Nephron progenitor cell (in vitro differentiated cells): Measurements from ENCODE around the gene GSTT2B.
A peak's percentile ranks its signal among the peaks of the same experiment; 100 is the strongest.
"Not testable (repeated sequence)": the region's sequence is repeated elsewhere in the genome, so short reads cannot be mapped to it uniquely, and the experiment has no call there.

Source experiments
- DNase-seq: peaks from one replicate; pipeline ENCODE4 v3.0.0; 2021
- H3K27ac Mint-ChIP-seq: 2 replicates; pipeline ENCODE4 v1.8.0; 2021; ENCODE audit warnings: mild to moderate bottlenecking, moderate library complexity, mixed read lengths
- H3K27me3 Mint-ChIP-seq: 2 replicates; pipeline ENCODE4 v1.8.0; 2021; ENCODE audit warnings: mild to moderate bottlenecking, low read depth, mixed read lengths; ENCODE audit not compliant: poor library complexity
- H3K36me3 Mint-ChIP-seq: 2 replicates; pipeline ENCODE4 v1.8.0; 2021; ENCODE audit warnings: low read depth, mixed read lengths
- H3K4me1 Mint-ChIP-seq: 2 replicates; pipeline ENCODE4 v1.8.0; 2021; ENCODE audit warnings: mixed read lengths
- H3K4me3 Mint-ChIP-seq: 2 replicates; pipeline ENCODE4 v1.8.0; 2021; ENCODE audit warnings: mild to moderate bottlenecking, moderate library complexity, mixed read lengths
- H3K9me3 Mint-ChIP-seq: 2 replicates; pipeline ENCODE4 v1.8.0; 2021; ENCODE audit warnings: mild to moderate bottlenecking, moderate library complexity, mixed read lengths
- CTCF ChIP-seq: fragments of 200-600 bp; sonication (generic); IDR thresholded peaks from 2 replicates; pipeline ENCODE4 v1.5.0; 2021; ENCODE audit warnings: antibody characterized with exemption

GSTT2B gene

DNA sequence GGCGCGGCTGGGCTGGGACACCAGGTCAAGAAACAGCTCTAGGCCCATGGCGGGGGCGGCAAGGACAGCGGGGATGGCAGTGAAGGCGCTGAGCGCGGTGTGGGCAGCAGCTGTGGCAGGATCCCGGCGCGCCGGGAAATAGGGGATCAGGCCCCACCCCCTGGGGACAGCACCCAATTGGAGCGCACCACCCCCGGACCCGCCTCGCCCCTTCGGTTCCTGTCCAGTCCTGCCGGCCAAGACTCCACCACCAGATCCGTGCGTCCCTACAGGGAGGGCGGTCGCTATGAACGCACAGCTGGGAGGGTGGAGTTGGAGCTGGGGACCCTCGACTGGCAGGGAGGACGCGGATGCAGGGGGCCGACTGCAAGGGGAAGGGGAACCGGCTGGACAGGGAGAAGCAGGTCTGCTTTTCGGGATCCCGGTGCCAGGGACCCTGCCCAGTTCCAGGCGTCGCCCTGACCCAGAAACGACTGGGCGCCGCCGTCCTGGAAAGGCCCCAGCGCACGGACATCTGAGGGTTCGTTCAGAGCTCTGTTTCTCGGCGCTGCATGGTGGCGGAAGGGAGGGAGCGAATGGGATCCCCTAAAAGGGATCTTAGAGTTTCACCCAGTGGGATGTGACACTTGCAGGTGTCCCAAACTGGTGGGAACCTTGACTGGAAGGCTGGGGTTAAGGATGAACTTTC is at the start of gene GSTT2B:
TSS of gene GSTT2B (minus strand) at position 112 of the 688 bp plus-strand sequence. CDS start at position 48, 64 bp downstream.
- not testable (repeated sequence) for H3K36me3 Mint-ChIP-seq, H3K4me3 Mint-ChIP-seq, DNase-seq, H3K27ac Mint-ChIP-seq, H3K27me3 Mint-ChIP-seq, H3K4me1 Mint-ChIP-seq, H3K9me3 Mint-ChIP-seq

DNA sequence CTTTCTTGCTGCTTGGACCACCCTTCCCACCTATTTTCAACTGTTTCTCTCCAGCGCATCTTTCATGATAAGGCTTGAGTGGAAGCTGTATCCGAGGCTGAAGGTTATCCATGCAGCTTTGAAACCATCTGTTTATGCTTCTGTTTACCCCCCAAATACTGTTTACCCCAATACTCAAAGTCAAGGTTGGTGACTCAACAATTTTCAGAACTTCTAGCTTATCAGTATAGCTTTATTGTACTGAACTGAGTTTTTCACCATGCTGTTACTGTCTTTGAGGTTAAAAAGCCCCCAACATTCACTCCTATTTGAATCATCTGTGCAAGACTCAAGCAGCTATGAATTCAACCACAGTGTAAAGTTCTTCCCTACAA is 49.0 kb upstream of the GSTT2B start:
- Mint-ChIP-seq H3K36me3 (peaks cover 12% of the 10 kb centered on the region), H3K27ac (peak overlapping the region; percentile 60), H3K9me3 (no peaks in the 10 kb centered on the region), H3K4me1 (peaks cover 26% of the 10 kb centered on the region), H3K4me3 (peak overlapping the region; percentile 65), H3K27me3 (peaks cover 11% of the 10 kb centered on the region)
- no peak for TF ChIP-seq CTCF
- DNase-seq: no peak

DNA sequence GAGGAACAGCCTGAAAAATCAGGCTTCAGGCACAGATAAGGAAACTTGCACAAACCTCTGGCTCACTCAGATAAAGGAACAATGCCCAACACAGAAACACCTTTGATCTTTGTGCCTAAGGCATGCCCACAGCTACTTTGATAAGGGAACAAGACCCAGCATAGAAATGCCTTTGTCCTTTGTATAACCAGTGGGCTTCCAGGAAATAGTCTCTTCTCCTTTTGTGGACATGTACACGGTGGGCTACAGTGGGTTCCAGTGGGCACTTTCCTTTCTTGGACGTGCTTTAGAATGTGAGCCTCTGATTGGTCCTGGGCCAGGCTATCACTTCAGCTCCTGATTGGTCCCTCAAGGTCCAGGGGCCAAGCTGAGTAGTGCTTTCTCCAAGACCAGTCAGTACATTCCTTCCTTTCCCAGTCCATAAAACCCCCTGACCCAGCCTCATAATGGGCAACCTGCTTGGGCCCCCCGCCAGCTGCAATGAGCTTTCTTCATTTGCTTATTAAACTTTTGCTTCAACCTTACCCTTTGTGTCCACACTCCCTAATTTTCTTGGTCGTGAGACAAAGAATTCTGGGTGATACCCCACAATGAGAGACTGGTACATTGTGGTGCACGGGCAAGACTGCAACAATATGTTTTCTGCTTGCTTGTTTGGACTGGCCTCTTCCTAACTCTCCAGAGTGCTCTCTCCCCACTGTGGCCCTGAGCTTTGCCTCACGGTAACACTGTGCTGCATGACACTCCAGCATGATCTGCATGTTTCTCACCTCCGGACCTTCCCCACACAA is 48.4 kb upstream of the GSTT2B start:
- no peak for TF ChIP-seq CTCF
- peaks cover 22% of the 10 kb centered on the region for H3K4me1 Mint-ChIP-seq
- no peaks in the 10 kb centered on the region for H3K9me3 Mint-ChIP-seq
- H3K27me3 Mint-ChIP-seq: peaks cover 11% of the 10 kb centered on the region
- H3K4me3 Mint-ChIP-seq: no peak overlapping the region
- peak overlapping the region; percentile 60 for H3K27ac Mint-ChIP-seq
- no peak for DNase-seq
- peaks cover 7% of the 10 kb centered on the region for H3K36me3 Mint-ChIP-seq

DNA sequence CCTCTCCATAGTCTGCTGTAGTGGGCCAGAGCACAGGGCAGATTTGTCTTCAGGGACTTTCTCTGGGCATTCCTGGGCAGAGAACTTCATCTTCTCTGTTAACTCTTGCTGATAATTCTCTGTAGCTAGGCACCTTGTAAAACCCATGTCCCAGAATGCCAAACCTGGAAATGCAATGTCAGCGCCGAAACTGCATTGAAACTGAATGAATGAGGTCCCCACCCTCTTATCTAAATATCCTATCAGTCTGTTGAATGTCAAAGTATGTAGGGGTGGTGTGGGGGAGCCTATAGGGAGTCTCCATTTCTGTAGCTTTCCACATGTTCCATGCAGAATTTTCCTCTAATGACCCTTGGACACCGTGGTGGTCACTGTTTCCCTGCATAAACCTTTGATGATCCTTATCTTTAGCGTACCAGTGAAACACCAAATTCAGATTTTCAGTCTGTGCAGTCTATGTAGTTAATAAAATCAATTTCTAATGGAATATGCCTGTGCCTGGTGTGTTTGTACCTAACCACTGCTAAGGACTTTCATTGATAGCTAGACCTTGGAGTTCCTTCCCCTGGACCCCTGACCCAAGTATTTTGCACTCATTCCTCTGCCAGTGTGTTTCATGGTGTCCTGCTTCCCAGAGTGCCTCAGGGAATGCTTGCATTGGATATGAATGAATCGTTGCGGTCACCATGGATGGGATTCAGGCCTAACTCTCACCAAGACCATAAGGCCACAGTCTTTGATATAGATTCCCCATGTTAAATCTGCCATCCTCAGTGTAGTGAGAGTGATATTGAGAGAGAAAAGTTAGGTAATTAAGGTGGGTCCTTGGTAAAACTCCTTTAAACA is 47.6 kb upstream of the GSTT2B start:
- Mint-ChIP-seq H3K4me1 (peaks cover 20% of the 10 kb centered on the region), H3K36me3 (peaks cover 2% of the 10 kb centered on the region), H3K27me3 (peaks cover 11% of the 10 kb centered on the region), H3K9me3 (no peaks in the 10 kb centered on the region), H3K27ac (no peak overlapping the region), H3K4me3 (no peak overlapping the region)
- TF ChIP-seq CTCF: no peak
- no peak for DNase-seq

DNA sequence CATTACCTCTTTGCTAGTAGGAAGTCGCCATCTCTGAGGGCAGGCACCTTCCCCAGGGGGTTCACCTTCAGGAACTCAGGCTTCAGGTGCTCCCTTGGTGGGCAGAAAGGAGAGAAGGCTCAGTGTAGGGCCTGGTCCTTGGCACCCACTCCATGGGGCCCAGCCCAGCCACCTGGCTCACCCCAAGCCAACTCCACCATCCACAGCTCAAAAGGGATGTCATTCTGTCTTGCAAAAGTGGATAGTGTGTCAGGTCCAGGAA is 47.0 kb upstream of the GSTT2B start:
- peaks cover 20% of the 10 kb centered on the region for H3K4me1 Mint-ChIP-seq
- no peaks in the 10 kb centered on the region for H3K9me3 Mint-ChIP-seq
- no peak for TF ChIP-seq CTCF
- H3K4me3 Mint-ChIP-seq: no peak overlapping the region
- no peaks in the 10 kb centered on the region for H3K36me3 Mint-ChIP-seq
- no peak overlapping the region for H3K27ac Mint-ChIP-seq
- DNase-seq: no peak
- H3K27me3 Mint-ChIP-seq: peaks cover 11% of the 10 kb centered on the region
